BLaER1 treated with 17β-estradiol and CSF1 and Interleukin-3, amounts not matched to agents 10 nM and 100 nM (cell line): ENCODE results near the gene RASIP1.
A peak's percentile ranks its signal among the peaks of the same experiment; 100 is the strongest.
"Not testable (repeated sequence)": the region's sequence is repeated elsewhere in the genome, so short reads cannot be mapped to it uniquely, and the experiment has no call there.

Source experiments
- H3K27ac ChIP-seq, 11 experiments: shearing (Covaris generic); formaldehyde crosslinking; 2 replicates each; pipeline ENCODE4 v1.8.1; 2022
- H3K27me3 ChIP-seq, 11 experiments: shearing (Covaris generic); formaldehyde crosslinking; 2 replicates each; pipeline ENCODE4 v1.8.1; 2022
- H3K36me3 ChIP-seq, 11 experiments: shearing (Covaris generic); formaldehyde crosslinking; 2 replicates each; pipeline ENCODE4 v1.8.1; 2022
- H3K4me1 ChIP-seq, 10 experiments: shearing (Covaris generic); formaldehyde crosslinking; 2 replicates each; pipeline ENCODE4 v1.8.1; 2022
- H3K4me2 ChIP-seq, 11 experiments: shearing (Covaris generic); formaldehyde crosslinking; 2 replicates each; pipeline ENCODE4 v1.8.1; 2022
- H3K4me3 ChIP-seq, 10 experiments: shearing (Covaris generic); formaldehyde crosslinking; 2 replicates each; pipeline ENCODE4 v1.8.1; 2022
- H3K9ac ChIP-seq, 11 experiments: shearing (Covaris generic); formaldehyde crosslinking; 2 replicates each; pipeline ENCODE4 v1.8.1; 2022
- H3K9me3 ChIP-seq, 11 experiments: shearing (Covaris generic); formaldehyde crosslinking; replicated peaks in 1 of 11; 2 replicates each; pipeline ENCODE4 v1.8.1; 2022
- H4K20me1 ChIP-seq, 11 experiments: shearing (Covaris generic); formaldehyde crosslinking; 2 replicates each; pipeline ENCODE4 v1.8.1; 2022
- Cebpa-rat ChIP-seq, 11 experiments: shearing (Covaris generic); IDR thresholded peaks; 2 replicates each; pipeline ENCODE4 v1.8.1; 2022

RASIP1 gene

GRCh38 chr19:48740164-48740972 is at the start of gene RASIP1:
Gene RASIP1 (minus strand): TSS chr19:48740610. CDS start chr19:48740282, 328 bp downstream.
- H3K9ac ChIP-seq, result peak within 1 kb of the TSS; percentile 75 to 98 (median 85)
- peak within 1 kb of the TSS; percentile 98 to 100 (median 100) for H3K4me2 ChIP-seq
- peak within 1 kb of the TSS; percentile 62 to 98 (median 86); a peak in 21 of 22 replicates for H3K27ac ChIP-seq

DNA sequence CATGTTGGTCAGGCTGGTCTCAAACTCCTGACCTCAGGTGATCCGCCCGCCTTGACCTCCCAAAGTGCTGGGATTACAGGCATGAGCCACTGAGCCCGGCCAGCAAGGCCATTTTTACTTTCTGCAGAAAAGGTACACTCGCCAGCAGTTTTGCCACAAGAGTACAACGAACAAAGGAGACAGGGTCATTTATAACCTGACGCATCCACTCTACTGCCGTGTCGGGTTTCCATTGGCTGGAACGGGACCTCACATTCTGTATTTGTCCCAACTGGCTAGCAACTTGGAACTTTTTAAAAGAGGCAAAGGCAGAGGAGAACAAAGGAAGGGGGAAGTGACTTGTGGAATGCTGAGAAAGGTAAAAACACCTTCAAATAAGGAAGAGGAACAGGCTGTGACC is 46.9 kb upstream of the RASIP1 start:
- H4K20me1 ChIP-seq, H3K27me3 ChIP-seq: not testable (repeated sequence)

More at GRCh38 chr19:48740164-48740972, at the start of gene RASIP1:
- Histone ChIP-seq H3K36me3 (peaks cover 0 to 37% (median 10%) of the 10 kb centered on the region in 11 experiments; a peak in 19 of 22 replicates), H3K27me3 (no peaks in the 10 kb centered on the region), H4K20me1 (peaks cover 0 to 22% (median 4%) of the 10 kb centered on the region in 11 experiments; a peak in 8 of 22 replicates), H3K4me1 (peaks cover 34 to 56% (median 42%) of the 10 kb centered on the region in 10 experiments), H3K4me3 (peak within 1 kb of the TSS; percentile 67 to 86 (median 82)), H3K9me3 (no peaks in the 10 kb centered on the region)
- no peak for TF ChIP-seq Cebpa-rat (IDR thresholded peaks at IDR 0.05)

DNA sequence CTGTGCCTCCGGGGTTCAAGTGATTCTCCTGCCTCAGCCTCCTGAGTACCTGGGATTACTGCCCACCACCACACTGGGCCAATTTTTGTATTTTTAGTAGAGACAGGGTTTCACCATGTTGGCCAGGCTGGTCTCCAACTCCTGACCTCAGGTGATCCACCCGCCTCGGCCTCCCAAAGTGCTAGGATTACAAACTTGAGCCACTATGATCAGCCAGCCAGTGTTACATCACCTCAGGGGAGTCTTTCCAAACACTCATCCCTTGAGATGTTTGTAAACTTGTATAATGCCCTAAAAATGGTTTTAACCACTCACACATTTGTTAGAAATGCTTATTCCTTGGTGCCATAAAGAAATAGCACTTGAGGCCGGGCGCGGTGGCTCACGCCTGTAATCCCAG is 46.0 kb upstream of the RASIP1 start:
- H3K4me1 ChIP-seq, result peaks cover 5 to 22% (median 13%) of the 10 kb centered on the region in 10 experiments
- not testable (repeated sequence) for H3K4me2 ChIP-seq, H3K9ac ChIP-seq, H4K20me1 ChIP-seq, H3K4me3 ChIP-seq, H3K27ac ChIP-seq, H3K27me3 ChIP-seq, H3K9me3 ChIP-seq, H3K36me3 ChIP-seq

More for the DNA sequence above, 46.9 kb upstream of the RASIP1 start:
- H3K9me3 ChIP-seq, H3K4me2 ChIP-seq, H3K27ac ChIP-seq, H3K9ac ChIP-seq, H3K36me3 ChIP-seq, H3K4me3 ChIP-seq: not testable (repeated sequence)
- peaks cover 0 to 13% (median 3%) of the 10 kb centered on the region in 10 experiments; a peak in 14 of 20 replicates for H3K4me1 ChIP-seq

- no peaks in the 10 kb centered on the region for H4K20me1 ChIP-seq
- H3K4me2 ChIP-seq, result no peak overlapping the region
- no peak for TF ChIP-seq Cebpa-rat (IDR thresholded peaks at IDR 0.05)
- H3K9ac ChIP-seq, result no peak overlapping the region
- no peaks in the 10 kb centered on the region for H3K36me3 ChIP-seq
- no peaks in the 10 kb centered on the region for H3K9me3 ChIP-seq
- peaks cover 16 to 41% (median 30%) of the 10 kb centered on the region in 10 experiments for H3K4me1 ChIP-seq
- no peak overlapping the region for H3K4me3 ChIP-seq
- H3K27ac ChIP-seq, result no peak overlapping the region
- no peaks in the 10 kb centered on the region for H3K27me3 ChIP-seq
Observed at GRCh38 chr19:48784527-48784926, 44.1 kb upstream of the RASIP1 start.

GRCh38 chr19:48780631-48781391 is 40.4 kb upstream of the RASIP1 start:
- H3K4me2 ChIP-seq, result peak overlapping the region; percentile 60 to 77 (median 70)

GRCh38 chr19:48779636-48780035 is 39.2 kb upstream of the RASIP1 start:
- Histone ChIP-seq H3K9me3 (no peaks in the 10 kb centered on the region), H3K4me1 (peaks cover 16 to 36% (median 30%) of the 10 kb centered on the region in 10 experiments), H3K36me3 (no peaks in the 10 kb centered on the region), H3K27ac (peak overlapping the region in 1 of 11 experiments; percentile 84; a peak in 1 of 22 replicates), H4K20me1 (no peaks in the 10 kb centered on the region), H3K27me3 (no peaks in the 10 kb centered on the region), H3K4me2 (peak overlapping the region in 2 of 11 experiments; percentile 70 to 77; a peak in 4 of 22 replicates), H3K4me3 (no peak overlapping the region), H3K9ac (no peak overlapping the region)
- TF ChIP-seq Cebpa-rat (IDR thresholded peaks at IDR 0.05), result no peak

More at GRCh38 chr19:48780631-48781391, 40.4 kb upstream of the RASIP1 start:
- H3K4me1 ChIP-seq, result peaks cover 16 to 43% (median 32%) of the 10 kb centered on the region in 10 experiments
- H4K20me1 ChIP-seq, result no peaks in the 10 kb centered on the region
- no peak for TF ChIP-seq Cebpa-rat (IDR thresholded peaks at IDR 0.05)
- H3K4me3 ChIP-seq, result no peak overlapping the region
- H3K27ac ChIP-seq, result peak overlapping the region in 7 of 11 experiments; percentile 21 to 84 (median 39); a peak in 11 of 22 replicates
- no peaks in the 10 kb centered on the region for H3K36me3 ChIP-seq
- no peaks in the 10 kb centered on the region for H3K27me3 ChIP-seq
- H3K9ac ChIP-seq, result peak overlapping the region in 5 of 11 experiments; percentile 3 to 67 (median 45); a peak in 11 of 22 replicates
- no peaks in the 10 kb centered on the region for H3K9me3 ChIP-seq

DNA sequence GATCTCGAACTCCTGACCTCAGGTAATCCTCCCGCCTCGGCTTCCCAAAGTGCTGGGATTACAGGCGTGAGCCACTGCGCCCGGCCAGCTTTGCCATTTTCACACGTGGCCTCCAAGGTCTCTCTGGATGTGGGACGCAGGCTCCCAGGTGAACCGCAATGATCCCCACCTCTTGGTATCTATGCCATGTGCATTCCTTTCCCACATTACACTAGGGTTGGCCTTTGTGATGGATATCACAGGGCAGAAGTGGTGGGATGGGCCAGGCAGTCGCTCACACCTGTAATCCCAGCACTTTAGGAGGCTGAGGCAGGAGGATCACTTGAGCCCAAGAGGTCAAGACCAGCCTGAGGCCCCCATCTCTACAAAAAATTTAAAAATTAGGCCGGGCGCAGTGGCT is 37.3 kb upstream of the RASIP1 start:
- Histone ChIP-seq H4K20me1 (no peaks in the 10 kb centered on the region), H3K9ac (no peak overlapping the region), H3K4me2 (no peak overlapping the region), H3K9me3 (no peaks in the 10 kb centered on the region), H3K27ac (no peak overlapping the region), H3K27me3 (no peaks in the 10 kb centered on the region), H3K4me3 (no peak overlapping the region), H3K4me1 (peaks cover 22 to 46% (median 37%) of the 10 kb centered on the region in 10 experiments), H3K36me3 (no peaks in the 10 kb centered on the region)
- TF ChIP-seq Cebpa-rat (IDR thresholded peaks at IDR 0.05), result no peak

- Histone ChIP-seq H3K9ac (no peak overlapping the region), H3K4me2 (no peak overlapping the region), H3K4me3 (no peak overlapping the region), H3K27me3 (no peaks in the 10 kb centered on the region), H3K4me1 (peaks cover 22 to 42% (median 38%) of the 10 kb centered on the region in 10 experiments), H3K27ac (no peak overlapping the region), H4K20me1 (no peaks in the 10 kb centered on the region), H3K36me3 (no peaks in the 10 kb centered on the region), H3K9me3 (no peaks in the 10 kb centered on the region)
- TF ChIP-seq Cebpa-rat (IDR thresholded peaks at IDR 0.05), result no peak
Observed at GRCh38 chr19:48777139-48777538, 36.7 kb upstream of the RASIP1 start.

DNA sequence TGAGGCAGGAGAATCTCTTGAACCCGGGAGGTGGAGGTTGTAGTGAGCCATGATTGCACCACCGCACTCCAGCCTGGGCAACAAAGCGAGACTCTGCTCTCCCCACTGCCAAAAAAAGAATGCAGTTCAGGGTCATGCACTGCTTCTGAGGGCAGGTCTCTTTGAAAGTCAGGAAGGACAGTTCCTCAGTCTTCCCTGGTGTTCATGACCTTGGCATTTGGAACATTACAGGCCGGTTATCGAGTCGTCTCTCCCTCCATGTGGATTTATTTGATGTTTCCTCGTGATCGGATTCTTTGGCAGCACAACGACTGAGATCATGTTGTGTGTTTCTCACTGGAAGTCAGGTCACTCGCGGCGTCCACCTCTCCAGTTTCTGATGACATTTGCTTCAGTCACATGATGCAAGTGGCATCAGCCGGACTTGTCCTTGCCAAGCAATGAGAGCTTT is 32.1 kb upstream of the RASIP1 start:
- no peaks in the 10 kb centered on the region for H3K27me3 ChIP-seq
- H3K9ac ChIP-seq, result no peak overlapping the region
- H3K9me3 ChIP-seq, result no peaks in the 10 kb centered on the region
- H3K27ac ChIP-seq, result no peak overlapping the region
- H4K20me1 ChIP-seq, result no peaks in the 10 kb centered on the region
- TF ChIP-seq Cebpa-rat (IDR thresholded peaks at IDR 0.05), result no peak
- 0 out of 22 replicates have a peak overlapping the region, but pooled peaks of 1 of the 11 experiments have one; percentile 14 for H3K4me2 ChIP-seq
- H3K4me3 ChIP-seq, result no peak overlapping the region
- H3K4me1 ChIP-seq, result peaks cover 15 to 43% (median 31%) of the 10 kb centered on the region in 10 experiments
- H3K36me3 ChIP-seq, result no peaks in the 10 kb centered on the region
